Brain microvascular endothelial cell (primary cell): Measurements from ENCODE around the gene CHTF18.
"Not testable (repeated sequence)": the region's sequence is repeated elsewhere in the genome, so short reads cannot be mapped to it uniquely, and the experiment has no call there.

Experiments
- DNase-seq: peaks from one replicate; pipeline ENCODE4 v3.0.0-alpha.2; 2020
- H3K27ac ChIP-seq: fragments of 250-450 bp; sonication (Bioruptor Pico); 2 replicates; pipeline ENCODE4 v1.5.1; 2020; ENCODE audit warnings: mild to moderate bottlenecking, moderate library complexity
- H3K27me3 ChIP-seq: fragments of 250-450 bp; sonication (Bioruptor Pico); replicated peaks from 2 replicates; pipeline ENCODE4 v1.5.1; 2020; ENCODE audit warnings: mild to moderate bottlenecking
- H3K36me3 ChIP-seq: fragments of 250-450 bp; sonication (Bioruptor Pico); replicated peaks from 2 replicates; pipeline ENCODE4 v1.5.1; 2020; ENCODE audit warnings: mild to moderate bottlenecking
- H3K4me3 ChIP-seq: 2 replicates; pipeline ENCODE4 v1.5.1; 2011; ENCODE audit warnings: low read depth, mild to moderate bottlenecking, control low read depth, low read length, moderate library complexity
- CTCF ChIP-seq: IDR thresholded peaks from 2 replicates; pipeline ENCODE4 v1.5.1; 2011; ENCODE audit warnings: low read depth, mild to moderate bottlenecking, moderate library complexity, low read length, control low read depth, inconsistent platforms; ENCODE audit errors: missing control alignments
- in situ Hi-C: cut with HindIII; loops from 2 replicates; pipeline ENCODE4 v1.10.0; 2017; ENCODE audit warnings: low sequenced_read_pairs, low pct_ligation_motif_present

The CHTF18 gene

GRCh38 chr16:750485-750884 lies 37.9 kb upstream of the CHTF18 start:
- H3K27ac ChIP-seq: no peak overlapping the region
- H3K4me3 ChIP-seq: no peak overlapping the region
- no peak for TF ChIP-seq CTCF
- no peak for DNase-seq
- no peaks in the 10 kb centered on the region for H3K36me3 ChIP-seq
- in situ Hi-C loops: no loop called here
- peaks cover 4% of the 10 kb centered on the region for H3K27me3 ChIP-seq

GRCh38 chr16:751152-752006 lies 37.0 kb upstream of the CHTF18 start:
- H3K36me3 ChIP-seq: no peaks in the 10 kb centered on the region
- no peak overlapping the region for H3K4me3 ChIP-seq
- H3K27ac ChIP-seq: no peak overlapping the region
- no peak for TF ChIP-seq CTCF
- H3K27me3 ChIP-seq: peaks cover 4% of the 10 kb centered on the region
- in situ Hi-C loops: no loop called here
- DNase-seq: no peak

GRCh38 chr16:752007-752312 lies 36.5 kb upstream of the CHTF18 start:
- Histone ChIP-seq H3K27ac (no peak overlapping the region), H3K36me3 (no peaks in the 10 kb centered on the region), H3K4me3 (no peak overlapping the region), H3K27me3 (peaks cover 4% of the 10 kb centered on the region)
- TF ChIP-seq CTCF: no peak
- in situ Hi-C loops: no loop called here
- DNase-seq: no peak

- H3K36me3 ChIP-seq, H3K27me3 ChIP-seq, H3K27ac ChIP-seq, DNase-seq, H3K4me3 ChIP-seq, in situ Hi-C loops: not testable (repeated sequence)
Observed at GRCh38 chr16:754121-754607, 34.3 kb upstream of the CHTF18 start.

GRCh38 chr16:754656-755055 lies 33.8 kb upstream of the CHTF18 start:
- in situ Hi-C loops: no loop called here
- no peak for TF ChIP-seq CTCF
- H3K27me3 ChIP-seq: peaks cover 4% of the 10 kb centered on the region
- no peaks in the 10 kb centered on the region for H3K36me3 ChIP-seq
- H3K27ac ChIP-seq: no peak overlapping the region
- no peak overlapping the region for H3K4me3 ChIP-seq
- DNase-seq: no peak

- DNase-seq: no peak
- Histone ChIP-seq H3K27me3 (peaks cover 4% of the 10 kb centered on the region), H3K4me3 (no peak overlapping the region), H3K36me3 (no peaks in the 10 kb centered on the region), H3K27ac (no peak overlapping the region)
- no peak for TF ChIP-seq CTCF
- in situ Hi-C loops: no loop called here
Observed at GRCh38 chr16:756428-756827, 32.0 kb upstream of the CHTF18 start.
